ENCODE measurements around the gene P2RY4.

P2RY4 gene

GRCh38 chrX:70208479-70208878 is 51.5 kb downstream of the P2RY4 start:
- no peak for DNase-seq (ENCODE audit: extremely low read depth, low read depth)
- TF ChIP-seq CTCF (IDR thresholded peaks at IDR 0.05; ENCODE audit: low read depth, low read length) = no peak

Measured in AG09319 (cell line).